Stimulated activated CD4-positive, alpha-beta T cell treated with anti-CD3 and anti-CD28 coated beads, Interleukin-4, amount 100 ng/mL, for 48 hours (primary cell): ENCODE data around the gene PXMP4.
"Not testable (repeated sequence)": the region's sequence is repeated elsewhere in the genome, so short reads cannot be mapped to it uniquely, and the experiment has no call there.

Experiments
- DNase-seq, 2 donors: peaks; one replicate each; pipeline ENCODE4 v3.0.0-alpha.2; 2020; ENCODE audit warnings: low read depth in 2 of 2

Gene PXMP4

GRCh38 chr20:33704197-33704924 is 15.7 kb downstream of the PXMP4 start:
- DNase-seq, result no peak

GRCh38 chr20:33703498-33704137 is 16.5 kb downstream of the PXMP4 start:
- no peak for DNase-seq

- no peak for DNase-seq
Observed at GRCh38 chr20:33702861-33703260, 17.2 kb downstream of the PXMP4 start.

- no peak for DNase-seq
Observed at GRCh38 chr20:33701629-33702450, 18.3 kb downstream of the PXMP4 start.

GRCh38 chr20:33700696-33701441 is 19.2 kb downstream of the PXMP4 start:
- DNase-seq, result not testable (repeated sequence)

- DNase-seq, result not testable (repeated sequence)
Observed at GRCh38 chr20:33698966-33699365, 21.1 kb downstream of the PXMP4 start.

- DNase-seq, result no peak
Observed at GRCh38 chr20:33697129-33697528, 23.0 kb downstream of the PXMP4 start.

- no peak for DNase-seq
Observed at GRCh38 chr20:33696448-33696847, 23.7 kb downstream of the PXMP4 start.

- no peak for DNase-seq
Observed at GRCh38 chr20:33694639-33695012, 25.5 kb downstream of the PXMP4 start.

- DNase-seq, result no peak
Observed at GRCh38 chr20:33693741-33694638, 26.1 kb downstream of the PXMP4 start.

- no peak for DNase-seq
Observed at GRCh38 chr20:33693289-33693688, 26.8 kb downstream of the PXMP4 start.

GRCh38 chr20:33689973-33690372 is 30.1 kb downstream of the PXMP4 start:
- DNase-seq, result no peak

- DNase-seq, result no peak
Observed at GRCh38 chr20:33689493-33689892, 30.6 kb downstream of the PXMP4 start.

GRCh38 chr20:33688938-33689424 is 31.1 kb downstream of the PXMP4 start:
- DNase-seq, result no peak

- no peak for DNase-seq
Observed at GRCh38 chr20:33687993-33688937, 31.8 kb downstream of the PXMP4 start.

GRCh38 chr20:33687370-33687915 is 32.7 kb downstream of the PXMP4 start:
- DNase-seq, result no peak

- no peak for DNase-seq
Observed at GRCh38 chr20:33686984-33687366, 33.1 kb downstream of the PXMP4 start.

GRCh38 chr20:33686100-33686983 is 33.8 kb downstream of the PXMP4 start, which contains the start of gene E2F1:
Gene E2F1 (minus strand): TSS chr20:33686385. CDS start chr20:33686264, 121 bp downstream.
- DNase-seq, result peak; percentile 96 to 97
